GM19438 (cell line): ENCODE results near the gene BAIAP2L1.

Experiments
- ATAC-seq: cut with Tn5 transposase; IDR thresholded peaks from one replicate; pipeline ENCODE4 v1.9.1; 2021; ENCODE audit warnings: low read depth; ENCODE audit not compliant: unreplicated experiment

Gene BAIAP2L1

GRCh38 chr7:98281757-98282606 lies 118.9 kb downstream of the BAIAP2L1 start:
- peak; percentile 40 for ATAC-seq

- peak; percentile 73 for ATAC-seq
Measured at GRCh38 chr7:98280791-98281756, 119.8 kb downstream of the BAIAP2L1 start, which contains the start of gene BRI3. TSS of gene BRI3 (plus strand) at chr7:98281686. CDS start at chr7:98281796, 110 bp downstream.

- no peak for ATAC-seq
Measured at GRCh38 chr7:98280296-98280695, 120.6 kb downstream of the BAIAP2L1 start.

- ATAC-seq: no peak
Measured at GRCh38 chr7:98278936-98279335, 122.0 kb downstream of the BAIAP2L1 start.

- ATAC-seq: no peak
Measured at GRCh38 chr7:98278408-98278807, 122.5 kb downstream of the BAIAP2L1 start.

GRCh38 chr7:98276241-98276761 lies 124.6 kb downstream of the BAIAP2L1 start:
- no peak for ATAC-seq

- no peak for ATAC-seq
Measured at GRCh38 chr7:98267303-98267702, 133.6 kb downstream of the BAIAP2L1 start.

GRCh38 chr7:98266840-98267239 lies 134.1 kb downstream of the BAIAP2L1 start:
- no peak for ATAC-seq

- ATAC-seq: no peak
Measured at GRCh38 chr7:98265841-98266271, 135.0 kb downstream of the BAIAP2L1 start.

GRCh38 chr7:98257701-98258100 lies 143.2 kb downstream of the BAIAP2L1 start:
- no peak for ATAC-seq

- no peak for ATAC-seq
Measured at GRCh38 chr7:98256431-98256830, 144.5 kb downstream of the BAIAP2L1 start.

GRCh38 chr7:98254951-98255610 lies 145.8 kb downstream of the BAIAP2L1 start:
- ATAC-seq: no peak

- ATAC-seq: no peak
Measured at GRCh38 chr7:98254516-98254915, 146.4 kb downstream of the BAIAP2L1 start.

- ATAC-seq: no peak
Measured at GRCh38 chr7:98252425-98253054, 148.3 kb downstream of the BAIAP2L1 start.

GRCh38 chr7:98251601-98252424 lies 149.1 kb downstream of the BAIAP2L1 start, which contains the start of gene TECPR1:
TSS of gene TECPR1 (minus strand) at chr7:98252232. CDS start at chr7:98246146, 6,086 bp downstream.
- ATAC-seq: peak; percentile 94

GRCh38 chr7:98251231-98251600 lies 149.7 kb downstream of the BAIAP2L1 start:
- ATAC-seq: peak; percentile 40

- ATAC-seq: peak; percentile 52
Measured at GRCh38 chr7:98250789-98251188, 150.1 kb downstream of the BAIAP2L1 start.

GRCh38 chr7:98249106-98249505 lies 151.8 kb downstream of the BAIAP2L1 start:
- no peak for ATAC-seq

GRCh38 chr7:98248156-98248555 lies 152.7 kb downstream of the BAIAP2L1 start:
- no peak for ATAC-seq
